GM12878 (cell line): Measurements from ENCODE around the gene PPAN. TPM values are rescaled to one million over a fixed set of nuclear protein-coding genes. Genes with fewer than 3 reads are reported as not detected.

Experiments
- ATAC-seq: fragments of 200-7000 bp; cut with Tn5 transposase; 3 replicates; pipeline ENCODE4 v1.9.1; 2020; ENCODE audit warnings: mild to moderate bottlenecking, moderate library complexity
- BruUV-seq: library from RNA; stranded (reverse); fragments of 400-500 nt; replicated peaks from 2 replicates; lab custom pipeline; 2021; lab: Mats Ljungman, UMichigan
- CTCF ChIA-PET: fragments of 300-600 bp; sonication (Branson Sonifier 250); formaldehyde crosslinking; extraction: SDS; loops from one replicate; lab custom pipeline; 2021; ENCODE audit warnings: inconsistent platforms; lab: Yijun Ruan, JAX
- POLR2A ChIA-PET: fragments of 350-600 bp; formaldehyde crosslinking; extraction: SDS; loops from one replicate; lab custom pipeline; 2021; ENCODE audit warnings: inconsistent platforms; lab: Charles Lee
- RAD21 ChIA-PET: fragments of 300-600 bp; sonication (Branson Sonifier 250); formaldehyde crosslinking; loops from one replicate; lab custom pipeline; 2023; ENCODE audit warnings: antibody characterized with exemption; ENCODE audit not compliant: unreplicated experiment; lab: Charles Lee
- SMC1A ChIA-PET: fragments of 300-600 bp; sonication (Branson Sonifier 250); formaldehyde crosslinking; loops from one replicate; lab custom pipeline; 2023; ENCODE audit not compliant: unreplicated experiment, uncharacterized antibody; lab: Charles Lee
- DNase-seq: peaks from one replicate; pipeline ENCODE4 v3.0.0-alpha.2; 2011; ENCODE audit warnings: low read depth, low spot score
- FAIRE-seq: peaks from 3 replicates; lab custom pipeline; 2011; peaks lifted over from hg19 to GRCh38; lab: Jason Lieb, UNC
- H2AFZ ChIP-seq: 2 replicates; pipeline ENCODE4 v1.6.0; 2011; ENCODE audit warnings: low read depth, low read length, control low read depth; ENCODE audit not compliant: control insufficient read depth
- H3K27ac ChIP-seq: 2 replicates; pipeline ENCODE4 v1.5.1; 2011; ENCODE audit warnings: control low read depth; ENCODE audit not compliant: control insufficient read depth, insufficient read depth
- H3K27me3 ChIP-seq, 2 experiments: replicated peaks in 1 of 2; 2 replicates each; pipeline versions ENCODE4 v1.6.0 to v1.6.1; 2011; ENCODE audit warnings: low read length in 1 of 2; ENCODE audit not compliant: control insufficient read depth in 2 of 2, insufficient read depth in 2 of 2
- H3K36me3 ChIP-seq, 2 experiments: 2 replicates each; pipeline ENCODE4 v1.5.1; 2011; ENCODE audit warnings: low read length in 1 of 2; ENCODE audit not compliant: control insufficient read depth in 2 of 2, insufficient read depth in 2 of 2
- H3K4me1 ChIP-seq: 2 replicates; pipeline ENCODE4 v1.6.1; 2011; ENCODE audit warnings: mild to moderate bottlenecking, low read length, moderate library complexity, mixed read lengths; ENCODE audit not compliant: control insufficient read depth, insufficient read depth
- H3K4me2 ChIP-seq: 2 replicates; pipeline ENCODE4 v1.6.0; 2011; ENCODE audit warnings: control low read depth; ENCODE audit not compliant: control insufficient read depth, insufficient read depth
- H3K4me3 ChIP-seq: fragments of 200-600 bp; sonication (generic); 2 replicates; pipeline ENCODE4 v1.5.1; 2016
- H3K79me2 ChIP-seq: 2 replicates; pipeline ENCODE4 v1.6.0; 2011; ENCODE audit warnings: low read length; ENCODE audit not compliant: control insufficient read depth, insufficient read depth
- H3K9ac ChIP-seq: 2 replicates; pipeline ENCODE4 v1.8.0; 2011; ENCODE audit warnings: low read length, control low read depth, mixed read lengths; ENCODE audit not compliant: control insufficient read depth, insufficient read depth
- H3K9me3 ChIP-seq: replicated peaks from 3 replicates; pipeline ENCODE4 v1.5.1; 2011; ENCODE audit warnings: mild to moderate bottlenecking, low read length; ENCODE audit not compliant: control insufficient read depth, insufficient read depth
- H4K20me1 ChIP-seq: 2 replicates; pipeline ENCODE4 v1.6.0; 2011; ENCODE audit not compliant: control insufficient read depth, insufficient read depth
- CHD1 ChIP-seq: IDR thresholded peaks from 2 replicates; pipeline ENCODE4 v1.6.1; 2012; ENCODE audit warnings: low read depth, low read length, improper control_type of control experiment
- CUX1 ChIP-seq: IDR thresholded peaks from 2 replicates; pipeline ENCODE4 v1.6.1; 2012; ENCODE audit warnings: improper control_type of control experiment, low read depth, low read length; ENCODE audit not compliant: insufficient replicate concordance
- EP300 ChIP-seq, 2 experiments: fragments of 150-350 bp in 1 of 2; IDR thresholded peaks; 2 replicates each; pipeline ENCODE4 v1.6.1; 2011 to 2012; ENCODE audit warnings: low read depth in 2 of 2, low read length in 2 of 2, borderline replicate concordance in 1 of 2, improper control_type of control experiment in 1 of 2, inconsistent platforms in 1 of 2; ENCODE audit not compliant: control insufficient read depth in 1 of 2
- FOS ChIP-seq: IDR thresholded peaks from 3 replicates; pipeline ENCODE4 v1.6.1; 2011; ENCODE audit warnings: borderline replicate concordance; ENCODE audit not compliant: insufficient read length; ENCODE audit errors: extremely low read depth
- HDAC2 ChIP-seq: fragments of 200-600 bp; sonication (generic); IDR thresholded peaks from 2 replicates; pipeline ENCODE4 v1.6.1; 2017
- IRF4 ChIP-seq: IDR thresholded peaks from 2 replicates; pipeline ENCODE4 v1.6.1; 2011; ENCODE audit warnings: low read depth, low read length
- NRF1 ChIP-seq: conservative IDR thresholded peaks from 2 replicates; pipeline ENCODE4 v1.6.1; 2011; ENCODE audit warnings: mild to moderate bottlenecking, low read depth, low read length, improper control_type of control experiment
- PML ChIP-seq: IDR thresholded peaks from 2 replicates; pipeline ENCODE4 v1.6.1; 2012; ENCODE audit warnings: low read length, inconsistent platforms
- YBX1 ChIP-seq: fragments of 450-650 bp; IDR thresholded peaks from 2 replicates; pipeline ENCODE4 v1.6.1; 2016; ENCODE audit warnings: antibody characterized with exemption
- ZBED1 ChIP-seq: IDR thresholded peaks from 2 replicates; pipeline ENCODE4 v1.6.1; 2016; ENCODE audit warnings: borderline replicate concordance
- ZNF622 ChIP-seq: fragments of 450-650 bp; IDR thresholded peaks from 2 replicates; pipeline ENCODE4 v1.6.1; 2017; ENCODE audit warnings: mild to moderate bottlenecking, inconsistent platforms
- ZNF687 ChIP-seq: fragments of 450-650 bp; IDR thresholded peaks from 2 replicates; pipeline ENCODE4 v1.6.1; 2017; ENCODE audit warnings: mild to moderate bottlenecking, moderate library complexity
- WGBS: methylation state at CpG from one replicate; pipeline ENCODE4 v1.1.6; 2016; ENCODE audit warnings: low lambda C conversion rate; ENCODE audit not compliant: insufficient replicate concordance, insufficient coverage; ENCODE audit errors: missing lambda C conversion rate; 5-methylcytosine and 5-hydroxymethylcytosine counted together
- in situ Hi-C: fragments of 300-500 bp; cut with MboI; formaldehyde crosslinking; loops from 9 replicates; pipeline ENCODE4 v1.14.3; 2018; ENCODE audit warnings: mixed read lengths
- intact Hi-C: fragments of 100-400 bp; cut with micrococcal nuclease; formaldehyde crosslinking; loops from one replicate; pipeline ENCODE4 v1.14.2; 2022; ENCODE audit not compliant: unreplicated experiment
- polyA plus RNA-seq, 11 experiments: library from polyadenylated mRNA; depleted of rRNA in 4 of 11; unstranded in 6 of 11; stranded (reverse) in 5 of 11; fragments of >200 nt; fragmentation: Nextera tagmentation in 4 of 11; fragmentation: Illumina TruSeq in 1 of 11; extraction: Ambion mirVana in 4 of 11; extraction: Trizol in 1 of 11; gene quantifications; 1 replicate in 1 of 11; 2 replicates in 10 of 11; pipeline versions ENCODE4 v1.2.1 to v1.2.3, GENCODE V29; 2011 to 2016; ENCODE audit warnings: inconsistent platforms in 2 of 11, missing spikeins in 2 of 11, low read depth in 1 of 11
- total RNA-seq, 4 experiments: library from RNA; depleted of rRNA in 3 of 4; stranded (reverse); fragments of >200 nt in 3 of 4; fragmentation: Illumina TruSeq in 1 of 4; extraction: Trizol in 1 of 4; gene quantifications; 2 replicates each; pipeline versions ENCODE4 v1.2.1 to v1.2.3, GENCODE V29; 2013 to 2021
- TF ChIP-seq, protein P1 (sequence below): fragments of 450-650 bp; IDR thresholded peaks from 2 replicates; pipeline ENCODE4 v1.6.1; 2017; ENCODE audit warnings: low read depth, mild to moderate bottlenecking, moderate library complexity

PPAN gene
- total and polyA plus RNA-seq, 10 of the 15 experiments (the other 5 are each of a cell fraction or from before 2014, with no cell fraction given) = 2.1 to 171 (median 108) TPM

DNA sequence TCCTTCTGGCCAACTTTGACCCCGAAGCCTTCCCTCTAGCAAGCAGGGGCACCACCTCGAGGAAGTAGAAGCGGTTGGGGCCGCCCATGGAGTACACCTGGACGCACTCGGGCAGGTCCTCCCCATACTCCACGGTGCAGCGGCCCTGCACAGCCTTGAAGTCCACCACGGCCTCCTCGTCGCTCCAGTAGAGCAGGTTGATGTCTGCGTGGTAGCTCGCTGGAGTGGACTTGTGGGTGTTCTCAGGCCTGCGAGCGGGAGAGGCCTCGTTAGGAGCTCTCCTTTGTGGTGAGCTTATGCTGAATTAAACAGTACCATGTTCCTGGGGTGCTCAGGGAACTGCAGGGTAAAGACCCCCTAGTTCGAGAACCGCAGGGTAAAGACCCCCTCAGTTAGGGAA is 35.8 kb downstream of the PPAN start:
- FAIRE-seq (no peak), DNase-seq (no peak), ATAC-seq (no peak)
- Histone ChIP-seq H3K9ac (no peak overlapping the region), H3K4me3 (no peak overlapping the region), H2AFZ (no peak overlapping the region), H3K36me3 (peaks cover 58 to 76% of the 10 kb centered on the region in 2 experiments), H3K4me1 (no peaks in the 10 kb centered on the region), H4K20me1 (no peaks in the 10 kb centered on the region), H3K9me3 (no peaks in the 10 kb centered on the region), H3K4me2 (no peak overlapping the region), H3K27ac (no peak overlapping the region), H3K27me3 (no peaks in the 10 kb centered on the region), H3K79me2 (no peaks in the 10 kb centered on the region)
- ChIA-PET RAD21 (interaction anchor here (0.6 kb wide), 1 partner anchor 45 kb away, joined by 3 read pairs; no protein-coding TSS in a partner anchor), POLR2A (interaction anchor here (1.9 kb wide), 1 partner anchor 11 kb away, joined by 4 read pairs; no protein-coding TSS in a partner anchor), SMC1A (interaction anchor here (1.2 kb wide), 1 partner anchor 210 kb away, joined by 4 read pairs; no protein-coding TSS in a partner anchor), CTCF (interaction anchor here (1.0 kb wide), 1 partner anchor 33 kb away, joined by 3 read pairs; no protein-coding TSS in a partner anchor)
- in situ Hi-C loops = no loop called here
- WGBS = 96% methylated on average over 18 of the region's 18 CpGs
- intact Hi-C loops = no loop called here
- BruUV-seq = no TSS peak
- TF ChIP-seq CHD1 (no peak), IRF4 (no peak), YBX1 (no peak), ZBED1 (no peak), PML (no peak), ZNF622 (no peak), ZNF687 (no peak), HDAC2 (no peak), EP300 (IDR thresholded peaks at IDR 0.05; ENCODE audit: borderline replicate concordance in 1 of 2, control insufficient read depth in 1 of 2, low read depth in 2 of 2, low read length in 2 of 2) (no peak), FOS (no peak), NRF1 (no peak), CUX1 (no peak)
- TF ChIP-seq, protein P1, sequence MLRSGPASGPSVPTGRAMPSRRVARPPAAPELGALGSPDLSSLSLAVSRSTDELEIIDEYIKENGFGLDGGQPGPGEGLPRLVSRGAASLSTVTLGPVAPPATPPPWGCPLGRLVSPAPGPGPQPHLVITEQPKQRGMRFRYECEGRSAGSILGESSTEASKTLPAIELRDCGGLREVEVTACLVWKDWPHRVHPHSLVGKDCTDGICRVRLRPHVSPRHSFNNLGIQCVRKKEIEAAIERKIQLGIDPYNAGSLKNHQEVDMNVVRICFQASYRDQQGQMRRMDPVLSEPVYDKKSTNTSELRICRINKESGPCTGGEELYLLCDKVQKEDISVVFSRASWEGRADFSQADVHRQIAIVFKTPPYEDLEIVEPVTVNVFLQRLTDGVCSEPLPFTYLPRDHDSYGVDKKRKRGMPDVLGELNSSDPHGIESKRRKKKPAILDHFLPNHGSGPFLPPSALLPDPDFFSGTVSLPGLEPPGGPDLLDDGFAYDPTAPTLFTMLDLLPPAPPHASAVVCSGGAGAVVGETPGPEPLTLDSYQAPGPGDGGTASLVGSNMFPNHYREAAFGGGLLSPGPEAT = no peak
